Measurements from ENCODE around the gene SORT1. TPM values are rescaled to one million over a fixed set of nuclear protein-coding genes. Genes with fewer than 3 reads are reported as not detected.

SORT1 gene
- total RNA-seq, 1 donor from 2014 or later, result 30.7 TPM

- H3K27me3 ChIP-seq, result no peaks in the 10 kb centered on the region
- H3K27ac ChIP-seq, result no peak overlapping the region
- intact Hi-C loops (cut with DNase I), result no loop called here
- no peaks in the 10 kb centered on the region for H3K36me3 ChIP-seq
- TF ChIP-seq POLR2A (IDR thresholded peaks at IDR 0.05), result no peak
- TF ChIP-seq CTCF (IDR thresholded peaks at IDR 0.05), result no peak
- no peak for TF ChIP-seq POLR2AphosphoS5 (IDR thresholded peaks at IDR 0.05; ENCODE audit: insufficient read depth in 1 of 2, low read depth in 1 of 2)
- peaks cover 12% of the 10 kb centered on the region for H3K4me1 ChIP-seq
- no peaks in the 10 kb centered on the region for H3K9me3 ChIP-seq
- no peak for DNase-seq (ENCODE audit: extremely low spot score in 2 of 2)
- H3K4me3 ChIP-seq, result no peak overlapping the region
Observed at GRCh38 chr1:109271458-109271857, 126.3 kb downstream of the SORT1 start.

- no peak for TF ChIP-seq CTCF (IDR thresholded peaks at IDR 0.05)
- no peak for TF ChIP-seq POLR2AphosphoS5 (IDR thresholded peaks at IDR 0.05; ENCODE audit: insufficient read depth in 1 of 2, low read depth in 1 of 2)
- no peak for TF ChIP-seq POLR2A (IDR thresholded peaks at IDR 0.05)
- no peaks in the 10 kb centered on the region for H3K36me3 ChIP-seq
- DNase-seq (ENCODE audit: extremely low spot score in 2 of 2), result no peak
- no peaks in the 10 kb centered on the region for H3K9me3 ChIP-seq
- no peak overlapping the region for H3K4me3 ChIP-seq
- intact Hi-C loops (cut with DNase I), result no loop called here
- peaks cover 12% of the 10 kb centered on the region for H3K4me1 ChIP-seq
- H3K27ac ChIP-seq, result no peak overlapping the region
- no peaks in the 10 kb centered on the region for H3K27me3 ChIP-seq
Observed at GRCh38 chr1:109270623-109271317, 126.9 kb downstream of the SORT1 start.

DNA sequence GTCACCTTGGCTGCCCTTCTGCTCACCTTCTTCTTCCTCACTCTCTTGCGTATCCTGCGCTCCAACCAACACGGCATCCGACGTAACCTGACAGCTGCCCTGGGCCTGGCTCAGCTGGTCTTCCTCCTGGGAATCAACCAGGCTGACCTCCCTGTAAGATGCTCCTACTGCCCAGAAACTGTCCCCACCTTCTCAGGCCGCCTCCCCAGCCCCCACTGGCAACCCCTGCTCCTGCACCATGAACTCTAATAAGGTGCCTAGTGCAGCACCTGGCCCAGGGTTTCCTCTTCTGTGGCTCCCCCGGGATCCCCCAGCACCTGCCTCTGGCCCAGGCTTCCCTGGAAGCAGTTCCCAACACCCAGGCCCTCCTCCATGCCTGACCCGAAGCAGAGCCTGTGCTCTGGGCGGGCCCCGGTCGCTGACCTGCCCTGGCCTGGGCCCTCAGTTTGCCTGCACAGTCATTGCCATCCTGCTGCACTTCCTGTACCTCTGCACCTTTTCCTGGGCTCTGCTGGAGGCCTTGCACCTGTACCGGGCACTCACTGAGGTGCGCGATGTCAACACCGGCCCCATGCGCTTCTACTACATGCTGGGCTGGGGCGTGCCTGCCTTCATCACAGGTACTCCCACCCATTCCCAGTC lies 127.6 kb downstream of the SORT1 start:
- Histone ChIP-seq H3K27ac (no peak overlapping the region), H3K4me3 (no peak overlapping the region), H3K27me3 (no peaks in the 10 kb centered on the region), H3K9me3 (no peaks in the 10 kb centered on the region), H3K36me3 (no peaks in the 10 kb centered on the region), H3K4me1 (peaks cover 9% of the 10 kb centered on the region)
- no peak for TF ChIP-seq POLR2A (IDR thresholded peaks at IDR 0.05)
- TF ChIP-seq POLR2AphosphoS5 (IDR thresholded peaks at IDR 0.05; ENCODE audit: insufficient read depth in 1 of 2, low read depth in 1 of 2), result no peak
- TF ChIP-seq CTCF (IDR thresholded peaks at IDR 0.05), result no peak
- intact Hi-C loops (cut with DNase I), result no loop called here
- no peak for DNase-seq (ENCODE audit: extremely low spot score in 2 of 2)

- H3K36me3 ChIP-seq, result no peaks in the 10 kb centered on the region
- H3K9me3 ChIP-seq, result no peaks in the 10 kb centered on the region
- intact Hi-C loops (cut with DNase I), result no loop called here
- DNase-seq (ENCODE audit: extremely low spot score in 2 of 2), result no peak
- TF ChIP-seq CTCF (IDR thresholded peaks at IDR 0.05) (no peak), POLR2AphosphoS5 (IDR thresholded peaks at IDR 0.05; ENCODE audit: insufficient read depth in 1 of 2, low read depth in 1 of 2) (no peak), POLR2A (IDR thresholded peaks at IDR 0.05) (no peak)
- no peaks in the 10 kb centered on the region for H3K27me3 ChIP-seq
- H3K27ac ChIP-seq, result no peak overlapping the region
- H3K4me1 ChIP-seq, result peaks cover 2% of the 10 kb centered on the region
- H3K4me3 ChIP-seq, result no peak overlapping the region
Observed at GRCh38 chr1:109269212-109269980, 128.3 kb downstream of the SORT1 start.
